Measurements from ENCODE around the gene CAPN14.

CAPN14 gene

DNA sequence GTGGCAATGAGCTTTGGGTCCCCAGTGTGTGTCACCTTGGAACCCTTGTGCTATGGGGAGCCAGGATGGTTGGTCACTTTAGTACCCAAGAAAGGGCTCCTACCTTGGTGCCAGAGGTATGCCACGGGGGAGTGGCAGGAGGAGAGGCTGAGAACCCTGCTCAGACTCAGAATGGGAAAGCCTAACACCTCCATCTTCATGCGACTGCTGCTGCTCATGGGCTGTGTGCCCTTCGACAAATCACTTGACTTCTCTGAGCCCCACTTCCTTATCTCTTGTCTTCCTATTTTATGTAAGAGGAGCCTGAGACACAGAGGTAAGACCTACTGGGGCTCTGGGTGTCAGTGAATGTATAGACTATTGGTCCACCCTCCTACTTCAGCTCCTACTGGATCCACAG, 41.8 kb upstream of the CAPN14 start:
- no peak for ATAC-seq

DNA sequence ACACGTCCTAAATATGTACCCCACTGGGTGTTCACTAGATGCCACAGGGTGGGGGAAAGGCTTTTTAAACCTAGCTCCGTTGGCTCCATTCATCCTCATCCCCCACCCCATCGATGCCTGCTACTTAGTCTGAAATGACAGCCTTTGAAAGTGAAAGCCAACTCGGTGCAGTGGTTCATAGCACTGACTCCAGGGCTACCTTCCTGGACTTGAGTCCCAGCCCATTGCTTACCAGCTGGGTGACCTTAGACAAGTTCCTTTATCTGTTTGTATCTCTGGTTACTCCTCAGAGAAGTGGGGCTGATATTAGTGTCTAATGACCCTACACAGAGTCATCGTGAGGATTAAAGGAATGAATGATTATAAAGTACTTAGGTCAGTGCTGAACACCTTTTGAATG, 41.0 kb upstream of the CAPN14 start:
- ATAC-seq = no peak
- TF ChIP-seq, protein P1, sequence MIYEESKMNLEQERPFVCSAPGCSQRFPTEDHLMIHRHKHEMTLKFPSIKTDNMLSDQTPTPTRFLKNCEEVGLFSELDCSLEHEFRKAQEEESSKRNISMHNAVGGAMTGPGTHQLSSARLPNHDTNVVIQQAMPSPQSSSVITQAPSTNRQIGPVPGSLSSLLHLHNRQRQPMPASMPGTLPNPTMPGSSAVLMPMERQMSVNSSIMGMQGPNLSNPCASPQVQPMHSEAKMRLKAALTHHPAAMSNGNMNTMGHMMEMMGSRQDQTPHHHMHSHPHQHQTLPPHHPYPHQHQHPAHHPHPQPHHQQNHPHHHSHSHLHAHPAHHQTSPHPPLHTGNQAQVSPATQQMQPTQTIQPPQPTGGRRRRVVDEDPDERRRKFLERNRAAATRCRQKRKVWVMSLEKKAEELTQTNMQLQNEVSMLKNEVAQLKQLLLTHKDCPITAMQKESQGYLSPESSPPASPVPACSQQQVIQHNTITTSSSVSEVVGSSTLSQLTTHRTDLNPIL (CRISPR knock-in tag; IDR thresholded peaks at IDR 0.05; ENCODE audit: low read depth) = no peak
- no peak for TF ChIP-seq ZC3H10 (CRISPR knock-in tag; IDR thresholded peaks at IDR 0.05)
- TF ChIP-seq CSDC2 (CRISPR knock-in tag; IDR thresholded peaks at IDR 0.05) = no peak
- TF ChIP-seq, protein P2, sequence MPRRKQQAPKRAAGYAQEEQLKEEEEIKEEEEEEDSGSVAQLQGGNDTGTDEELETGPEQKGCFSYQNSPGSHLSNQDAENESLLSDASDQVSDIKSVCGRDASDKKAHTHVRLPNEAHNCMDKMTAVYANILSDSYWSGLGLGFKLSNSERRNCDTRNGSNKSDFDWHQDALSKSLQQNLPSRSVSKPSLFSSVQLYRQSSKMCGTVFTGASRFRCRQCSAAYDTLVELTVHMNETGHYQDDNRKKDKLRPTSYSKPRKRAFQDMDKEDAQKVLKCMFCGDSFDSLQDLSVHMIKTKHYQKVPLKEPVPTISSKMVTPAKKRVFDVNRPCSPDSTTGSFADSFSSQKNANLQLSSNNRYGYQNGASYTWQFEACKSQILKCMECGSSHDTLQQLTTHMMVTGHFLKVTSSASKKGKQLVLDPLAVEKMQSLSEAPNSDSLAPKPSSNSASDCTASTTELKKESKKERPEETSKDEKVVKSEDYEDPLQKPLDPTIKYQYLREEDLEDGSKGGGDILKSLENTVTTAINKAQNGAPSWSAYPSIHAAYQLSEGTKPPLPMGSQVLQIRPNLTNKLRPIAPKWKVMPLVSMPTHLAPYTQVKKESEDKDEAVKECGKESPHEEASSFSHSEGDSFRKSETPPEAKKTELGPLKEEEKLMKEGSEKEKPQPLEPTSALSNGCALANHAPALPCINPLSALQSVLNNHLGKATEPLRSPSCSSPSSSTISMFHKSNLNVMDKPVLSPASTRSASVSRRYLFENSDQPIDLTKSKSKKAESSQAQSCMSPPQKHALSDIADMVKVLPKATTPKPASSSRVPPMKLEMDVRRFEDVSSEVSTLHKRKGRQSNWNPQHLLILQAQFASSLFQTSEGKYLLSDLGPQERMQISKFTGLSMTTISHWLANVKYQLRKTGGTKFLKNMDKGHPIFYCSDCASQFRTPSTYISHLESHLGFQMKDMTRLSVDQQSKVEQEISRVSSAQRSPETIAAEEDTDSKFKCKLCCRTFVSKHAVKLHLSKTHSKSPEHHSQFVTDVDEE (CRISPR knock-in tag; IDR thresholded peaks at IDR 0.05) = no peak
- no peak for TF ChIP-seq ESRRG (CRISPR knock-in tag; IDR thresholded peaks at IDR 0.05)
- no peak for TF ChIP-seq BACH2 (CRISPR knock-in tag; IDR thresholded peaks at IDR 0.05; ENCODE audit: borderline replicate concordance)
- TF ChIP-seq SNAI2 (CRISPR knock-in tag; IDR thresholded peaks at IDR 0.05) = no peak
- TF ChIP-seq, protein P3, sequence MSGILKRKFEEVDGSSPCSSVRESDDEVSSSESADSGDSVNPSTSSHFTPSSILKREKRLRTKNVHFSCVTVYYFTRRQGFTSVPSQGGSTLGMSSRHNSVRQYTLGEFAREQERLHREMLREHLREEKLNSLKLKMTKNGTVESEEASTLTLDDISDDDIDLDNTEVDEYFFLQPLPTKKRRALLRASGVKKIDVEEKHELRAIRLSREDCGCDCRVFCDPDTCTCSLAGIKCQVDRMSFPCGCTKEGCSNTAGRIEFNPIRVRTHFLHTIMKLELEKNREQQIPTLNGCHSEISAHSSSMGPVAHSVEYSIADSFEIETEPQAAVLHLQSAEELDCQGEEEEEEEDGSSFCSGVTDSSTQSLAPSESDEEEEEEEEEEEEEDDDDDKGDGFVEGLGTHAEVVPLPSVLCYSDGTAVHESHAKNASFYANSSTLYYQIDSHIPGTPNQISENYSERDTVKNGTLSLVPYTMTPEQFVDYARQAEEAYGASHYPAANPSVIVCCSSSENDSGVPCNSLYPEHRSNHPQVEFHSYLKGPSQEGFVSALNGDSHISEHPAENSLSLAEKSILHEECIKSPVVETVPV (CRISPR knock-in tag; IDR thresholded peaks at IDR 0.05) = no peak
- TF ChIP-seq OSR1 (CRISPR knock-in tag; IDR thresholded peaks at IDR 0.05) = no peak
- TF ChIP-seq ZFP3 (CRISPR knock-in tag; IDR thresholded peaks at IDR 0.05) = no peak
- no peak for TF ChIP-seq TCF4 (CRISPR knock-in tag; IDR thresholded peaks at IDR 0.05; ENCODE audit: borderline replicate concordance)

More for the DNA sequence above, 41.8 kb upstream of the CAPN14 start:
- TF ChIP-seq OSR1 (CRISPR knock-in tag; IDR thresholded peaks at IDR 0.05) (no peak), CSDC2 (CRISPR knock-in tag; IDR thresholded peaks at IDR 0.05) (no peak), TOX (CRISPR knock-in tag; IDR thresholded peaks at IDR 0.05; ENCODE audit: borderline replicate concordance) (no peak), RARB (CRISPR knock-in tag; IDR thresholded peaks at IDR 0.05) (no peak), ARNTL (CRISPR knock-in tag; IDR thresholded peaks at IDR 0.05; ENCODE audit: borderline replicate concordance, low read depth) (no peak), ZFP30 (CRISPR knock-in tag; IDR thresholded peaks at IDR 0.05) (no peak), TCF4 (CRISPR knock-in tag; IDR thresholded peaks at IDR 0.05; ENCODE audit: borderline replicate concordance) (no peak)
- TF ChIP-seq, protein P3 (CRISPR knock-in tag; IDR thresholded peaks at IDR 0.05) = no peak

DNA sequence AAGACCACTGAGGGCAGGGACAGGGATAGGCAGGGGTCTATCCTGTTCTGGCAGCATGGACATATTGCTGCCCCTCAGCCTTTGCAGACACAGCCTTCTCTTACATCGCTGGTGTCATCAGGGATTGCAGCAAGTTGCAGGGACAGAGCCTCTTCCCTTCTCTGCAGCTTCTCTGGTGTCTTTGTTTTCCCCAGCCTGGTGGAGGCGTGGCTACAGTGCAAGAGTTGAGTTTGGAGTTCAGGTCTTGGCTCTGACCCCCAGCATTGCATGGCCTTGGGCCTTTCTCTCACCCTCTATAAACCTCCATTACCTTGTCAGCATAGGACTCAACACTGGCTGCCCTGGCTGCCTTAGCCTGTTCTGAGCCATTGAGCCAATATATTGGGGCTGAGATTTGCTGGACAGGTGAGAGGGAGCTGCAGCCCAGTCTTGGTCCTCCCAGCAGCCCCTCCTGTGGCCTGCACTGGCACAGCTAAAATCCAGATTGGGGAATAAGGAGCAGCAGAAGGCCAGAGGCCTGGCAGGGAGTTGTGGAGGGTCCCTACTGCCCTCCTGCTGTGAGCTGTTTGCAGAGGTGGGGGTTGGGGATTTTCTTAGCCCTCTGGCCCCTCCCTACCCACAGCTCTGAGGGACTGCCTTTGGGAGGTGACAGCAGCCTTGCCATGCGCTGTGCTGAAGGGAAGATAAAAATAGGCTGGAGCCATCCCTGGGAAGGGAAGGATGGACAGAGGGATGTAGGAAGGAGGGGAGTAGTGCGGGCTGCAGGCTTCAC, 39.5 kb upstream of the CAPN14 start:
- ATAC-seq = no peak
- TF ChIP-seq RARB (CRISPR knock-in tag; IDR thresholded peaks at IDR 0.05) = no peak
- TF ChIP-seq, protein P2 (CRISPR knock-in tag; IDR thresholded peaks at IDR 0.05) = no peak
- no peak for TF ChIP-seq OSR1 (CRISPR knock-in tag; IDR thresholded peaks at IDR 0.05)

DNA sequence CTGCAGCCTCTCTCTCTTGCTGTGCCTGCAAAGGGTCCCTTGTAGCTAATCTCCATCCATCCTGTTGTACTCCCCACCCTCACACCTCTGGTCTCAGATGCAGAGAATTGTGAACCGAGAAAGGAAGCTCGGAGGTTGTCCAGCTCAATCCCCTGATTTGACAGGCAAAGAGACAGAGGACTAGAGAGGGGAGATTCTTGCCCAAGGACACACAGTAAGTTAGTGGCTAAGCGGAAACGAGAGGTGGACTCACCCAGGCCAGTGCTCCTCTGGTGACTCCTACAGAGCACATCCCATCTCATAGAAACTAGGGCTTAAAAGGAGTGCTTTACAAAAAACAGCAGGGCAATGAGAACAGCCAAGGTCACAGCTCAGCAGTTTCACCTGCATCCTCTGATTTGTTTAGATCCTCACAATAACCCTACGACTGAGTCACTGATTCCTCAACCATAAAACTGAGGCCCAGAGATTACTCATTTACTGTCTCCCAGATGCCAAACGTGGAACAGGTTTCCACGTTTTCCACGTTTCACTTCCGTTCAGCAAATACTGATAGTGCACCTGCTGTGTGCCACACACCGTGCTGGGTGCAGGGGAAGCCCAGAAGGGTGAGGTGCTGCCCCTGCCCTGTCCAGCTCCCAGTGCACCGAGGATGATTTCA, 38.7 kb upstream of the CAPN14 start:
- no peak for ATAC-seq
- TF ChIP-seq RARB (CRISPR knock-in tag; IDR thresholded peaks at IDR 0.05) (no peak), ZNF8 (CRISPR knock-in tag; IDR thresholded peaks at IDR 0.05) (no peak), ARNTL (CRISPR knock-in tag; IDR thresholded peaks at IDR 0.05; ENCODE audit: borderline replicate concordance, low read depth) (no peak), TOX (CRISPR knock-in tag; IDR thresholded peaks at IDR 0.05; ENCODE audit: borderline replicate concordance) (no peak), OSR1 (CRISPR knock-in tag; IDR thresholded peaks at IDR 0.05) (no peak)
- TF ChIP-seq, protein P3 (CRISPR knock-in tag; IDR thresholded peaks at IDR 0.05) = no peak
- TF ChIP-seq, protein P2 (CRISPR knock-in tag; IDR thresholded peaks at IDR 0.05) = no peak
